ENCODE results near the gene CIT. TPM values are rescaled to one million over a fixed set of nuclear protein-coding genes. Genes with fewer than 3 reads are reported as not detected.

CIT gene
- total and polyA plus RNA-seq, 2 donors (not counting 3 experiments of a cell fraction or from before 2014, with no cell fraction given) = 13.3 to 61.8 TPM

- Histone ChIP-seq H3K4me2 (ENCODE audit: insufficient read depth, low read length) (peak overlapping the region; percentile 89), H3K9me1 (replicated peaks; ENCODE audit: control insufficient read depth, extremely low read depth, insufficient read depth, low read length) (no peaks in the 10 kb centered on the region), H3K9ac (replicated peaks; ENCODE audit: extremely low read depth, insufficient read depth, low read length) (peak overlapping the region; percentile 58), H3K4me1 (ENCODE audit: control insufficient read depth, extremely low read depth, insufficient read depth, low read length) (peaks cover 26% of the 10 kb centered on the region), H3K27me3 (ENCODE audit: control insufficient read depth in 2 of 2, insufficient read depth in 2 of 2, low read length in 2 of 2) (peaks cover 1 to 3% of the 10 kb centered on the region in 2 experiments), H2AFZ (ENCODE audit: low read depth, low read length) (peak overlapping the region; percentile 88), H3K4me3 (replicated peaks in 1 of 3; ENCODE audit: insufficient read depth in 1 of 3, low read depth in 1 of 3, low read length in 3 of 3) (peak overlapping the region; percentile 69 to 84 (median 76)), H3K9me3 (replicated peaks; ENCODE audit: control insufficient read depth, insufficient read depth, low read length) (no peaks in the 10 kb centered on the region), H3K79me2 (ENCODE audit: control insufficient read depth, insufficient read depth, low read length) (peaks cover 4% of the 10 kb centered on the region), H3K36me3 (ENCODE audit: control insufficient read depth in 2 of 2, extremely low read depth in 1 of 2, insufficient read depth in 2 of 2, low read length in 2 of 2) (no peaks in the 10 kb centered on the region), H4K20me1 (replicated peaks; ENCODE audit: control insufficient read depth, extremely low read depth, insufficient read depth, low read length) (no peaks in the 10 kb centered on the region), H3K27ac (ENCODE audit: insufficient read depth, low read depth, low read length) (no peak overlapping the region)
- intact Hi-C loops (cut with micrococcal nuclease) = loop anchor here (1.0 to 10.0 kb wide), 4 partner anchors 26 to 1262 kb away; no protein-coding TSS in a partner anchor
- DNase-seq (ENCODE audit: low read depth, low spot score) = no peak
- peak; percentile 8 for FAIRE-seq
- POLR2A ChIA-PET = interaction anchor here (0.6 kb wide), 2 partner anchors 222 to 1272 kb away, joined by 3 to 5 read pairs; no protein-coding TSS in a partner anchor
- TF ChIP-seq GATA2 (IDR thresholded peaks at IDR 0.05; ENCODE audit: insufficient read depth, insufficient read length, low read depth, low read length) (peak; percentile 29), MYC (IDR thresholded peaks at IDR 0.05; ENCODE audit: low read depth, low read length) (no peak), JUN (IDR thresholded peaks at IDR 0.05; ENCODE audit: borderline replicate concordance, insufficient read depth, insufficient read length, low read depth) (no peak), POLR2AphosphoS5 (IDR thresholded peaks at IDR 0.05; ENCODE audit: insufficient read depth, low read depth, low read length) (no peak), MAX (IDR thresholded peaks at IDR 0.05; ENCODE audit: insufficient read depth, insufficient read length) (no peak), FOS (IDR thresholded peaks at IDR 0.05; ENCODE audit: borderline replicate concordance, insufficient read depth, low read length) (peak; percentile 20)
- BruUV-seq (replicated peaks) = TSS peak; percentile 12
- dilution Hi-C loops (cut with MboI; ENCODE audit: extremely low pct_ligation_motif_present, low sequenced_read_pairs) = no loop called here
- CTCF ChIA-PET = interaction anchor here (0.6 to 2.2 kb wide), 19 partner anchors 14 to 1290 kb away, joined by 3 to 40 read pairs (median 4); partner anchors contain the start of gene SUDS3
These were observed 210.1 kb downstream of the CIT start for GRCh38 chr12:119666900-119667576.
